Breast epithelium (tissue), 4 donors: ENCODE results near the gene TEAD3. TPM values are rescaled to one million over a fixed set of nuclear protein-coding genes. Genes with fewer than 3 reads are reported as not detected.
"Not testable (repeated sequence)": the region's sequence is repeated elsewhere in the genome, so short reads cannot be mapped to it uniquely, and the experiment has no call there.

Experiments
- DNase-seq, 2 donors: peaks; one replicate each; pipeline ENCODE4 v3.0.0-alpha.2; 2019; ENCODE audit warnings: low spot score in 2 of 2
- H3K27ac ChIP-seq, 2 donors: fragments of 200-600 bp; sonication (generic) in 1 of 2; one replicate each; pipeline ENCODE4 v1.5.1; 2016 to 2019; ENCODE audit warnings: mild to moderate bottlenecking in 1 of 2
- H3K27me3 ChIP-seq, 2 donors: fragments of 200-600 bp; sonication (generic) in 1 of 2; one replicate each; pipeline versions ENCODE4 v1.5.1 to v1.6.0; 2017 to 2019; ENCODE audit warnings: control low read depth in 1 of 2, mild to moderate bottlenecking in 1 of 2
- H3K36me3 ChIP-seq: fragments of 200-600 bp; one replicate; pipeline ENCODE4 v1.5.1; 2019
- H3K4me1 ChIP-seq, 2 donors: fragments of 200-600 bp; sonication (generic); one replicate each; pipeline ENCODE4 v1.5.1; 2016 to 2019; ENCODE audit warnings: control low read depth in 1 of 2
- H3K4me3 ChIP-seq, 3 donors: fragments of 200-600 bp; sonication (generic); 1 replicate in 2 of 3; 2 replicates in 1 of 3; pipeline ENCODE4 v1.5.1; 2016 to 2019; ENCODE audit warnings: mild to moderate bottlenecking in 3 of 3, moderate library complexity in 2 of 3
- H3K9me3 ChIP-seq, 2 donors: fragments of 200-600 bp; sonication (generic) in 1 of 2; one replicate each; pipeline ENCODE4 v1.5.1; 2016 to 2019; ENCODE audit warnings: control low read depth in 1 of 2
- POLR2A ChIP-seq: fragments of 450-650 bp; IDR thresholded peaks from one replicate; pipeline ENCODE4 v1.6.1; 2016; ENCODE audit warnings: antibody characterized with exemption, mild to moderate bottlenecking, moderate library complexity
- POLR2AphosphoS5 ChIP-seq, 3 donors: sonication (generic); formaldehyde crosslinking; IDR thresholded peaks; one replicate each; pipeline ENCODE4 v1.6.1; 2017; ENCODE audit warnings: antibody characterized with exemption in 3 of 3
- intact Hi-C: fragments of 100-400 bp; cut with DNase I; formaldehyde crosslinking; loops from one replicate; pipeline ENCODE4 v1.15.1; 2023; ENCODE audit warnings: low total_unique reads
- total RNA-seq, 3 donors: library from RNA; depleted of rRNA; stranded (reverse); fragments of >200 nt; gene quantifications; one replicate each; pipeline ENCODE4 v1.1.0, GENCODE V29; 2016
- TF ChIP-seq, protein P1 (sequence below), 3 donors: fragments of 450-650 bp; IDR thresholded peaks; one replicate each; pipeline ENCODE4 v1.5.1; 2016 to 2017; ENCODE audit warnings: antibody characterized with exemption in 3 of 3, mild to moderate bottlenecking in 3 of 3, moderate library complexity in 3 of 3

The TEAD3 gene
- total RNA-seq, 3 donors from 2014 or later, result 5.6 to 28.2 (median 26.2) TPM

DNA sequence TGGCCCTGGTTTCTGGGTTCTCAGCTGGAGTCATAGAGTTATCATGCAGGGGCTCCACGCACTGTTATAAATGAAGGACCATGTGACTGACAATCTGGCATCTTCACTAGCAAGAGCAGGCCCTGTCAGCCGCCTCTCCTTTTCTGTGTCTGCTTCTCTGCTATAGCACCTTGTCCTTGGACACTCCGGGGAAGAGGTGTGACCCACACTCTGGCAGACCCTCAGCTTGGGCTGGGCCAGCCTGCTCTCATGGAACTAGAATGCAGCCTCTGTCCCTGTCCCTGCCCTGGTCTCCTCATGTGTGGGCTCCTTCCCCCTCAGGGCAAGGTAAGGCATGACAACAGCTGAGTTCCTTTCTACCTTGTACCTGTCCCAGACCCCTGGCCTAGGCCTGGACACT is 55.7 kb downstream of the TEAD3 start:
- Histone ChIP-seq H3K4me1 (no peaks in the 10 kb centered on the region), H3K27me3 (no peaks in the 10 kb centered on the region), H3K36me3 (no peaks in the 10 kb centered on the region), H3K27ac (no peak overlapping the region), H3K9me3 (no peaks in the 10 kb centered on the region), H3K4me3 (no peak overlapping the region)
- DNase-seq, result no peak
- intact Hi-C loops, result no loop called here
- no peak for TF ChIP-seq POLR2AphosphoS5 (IDR thresholded peaks at IDR 0.05)
- TF ChIP-seq, protein P1, sequence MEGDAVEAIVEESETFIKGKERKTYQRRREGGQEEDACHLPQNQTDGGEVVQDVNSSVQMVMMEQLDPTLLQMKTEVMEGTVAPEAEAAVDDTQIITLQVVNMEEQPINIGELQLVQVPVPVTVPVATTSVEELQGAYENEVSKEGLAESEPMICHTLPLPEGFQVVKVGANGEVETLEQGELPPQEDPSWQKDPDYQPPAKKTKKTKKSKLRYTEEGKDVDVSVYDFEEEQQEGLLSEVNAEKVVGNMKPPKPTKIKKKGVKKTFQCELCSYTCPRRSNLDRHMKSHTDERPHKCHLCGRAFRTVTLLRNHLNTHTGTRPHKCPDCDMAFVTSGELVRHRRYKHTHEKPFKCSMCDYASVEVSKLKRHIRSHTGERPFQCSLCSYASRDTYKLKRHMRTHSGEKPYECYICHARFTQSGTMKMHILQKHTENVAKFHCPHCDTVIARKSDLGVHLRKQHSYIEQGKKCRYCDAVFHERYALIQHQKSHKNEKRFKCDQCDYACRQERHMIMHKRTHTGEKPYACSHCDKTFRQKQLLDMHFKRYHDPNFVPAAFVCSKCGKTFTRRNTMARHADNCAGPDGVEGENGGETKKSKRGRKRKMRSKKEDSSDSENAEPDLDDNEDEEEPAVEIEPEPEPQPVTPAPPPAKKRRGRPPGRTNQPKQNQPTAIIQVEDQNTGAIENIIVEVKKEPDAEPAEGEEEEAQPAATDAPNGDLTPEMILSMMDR (IDR thresholded peaks at IDR 0.05), result no peak
- TF ChIP-seq POLR2A, result no peak

DNA sequence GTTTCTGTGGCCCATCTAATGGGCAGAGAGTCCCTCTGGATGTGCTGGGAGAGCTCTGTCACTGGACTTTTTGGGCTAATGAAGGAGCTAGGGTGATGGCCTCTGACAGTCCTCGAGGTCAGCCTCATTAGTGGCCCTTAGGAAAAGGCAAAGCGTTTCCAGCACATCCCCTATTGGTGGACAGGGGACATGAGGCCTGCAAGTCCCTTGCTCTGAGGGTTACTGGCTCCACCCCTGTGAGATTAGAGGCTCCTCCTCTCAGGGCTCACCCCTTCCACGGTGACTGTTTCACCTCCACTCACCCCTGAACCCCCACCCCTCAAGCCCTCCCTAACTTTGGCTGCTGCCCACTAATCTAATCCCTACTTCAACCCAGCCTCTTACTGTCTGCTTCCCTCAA is 57.6 kb downstream of the TEAD3 start:
- no peaks in the 10 kb centered on the region for H3K36me3 ChIP-seq
- intact Hi-C loops, result no loop called here
- no peak overlapping the region for H3K4me3 ChIP-seq
- H3K4me1 ChIP-seq, result no peaks in the 10 kb centered on the region
- TF ChIP-seq POLR2A (no peak), POLR2AphosphoS5 (IDR thresholded peaks at IDR 0.05) (no peak)
- TF ChIP-seq, protein P1 (IDR thresholded peaks at IDR 0.05), result no peak
- no peaks in the 10 kb centered on the region for H3K9me3 ChIP-seq
- no peak overlapping the region for H3K27ac ChIP-seq
- no peak for DNase-seq
- H3K27me3 ChIP-seq, result no peaks in the 10 kb centered on the region

DNA sequence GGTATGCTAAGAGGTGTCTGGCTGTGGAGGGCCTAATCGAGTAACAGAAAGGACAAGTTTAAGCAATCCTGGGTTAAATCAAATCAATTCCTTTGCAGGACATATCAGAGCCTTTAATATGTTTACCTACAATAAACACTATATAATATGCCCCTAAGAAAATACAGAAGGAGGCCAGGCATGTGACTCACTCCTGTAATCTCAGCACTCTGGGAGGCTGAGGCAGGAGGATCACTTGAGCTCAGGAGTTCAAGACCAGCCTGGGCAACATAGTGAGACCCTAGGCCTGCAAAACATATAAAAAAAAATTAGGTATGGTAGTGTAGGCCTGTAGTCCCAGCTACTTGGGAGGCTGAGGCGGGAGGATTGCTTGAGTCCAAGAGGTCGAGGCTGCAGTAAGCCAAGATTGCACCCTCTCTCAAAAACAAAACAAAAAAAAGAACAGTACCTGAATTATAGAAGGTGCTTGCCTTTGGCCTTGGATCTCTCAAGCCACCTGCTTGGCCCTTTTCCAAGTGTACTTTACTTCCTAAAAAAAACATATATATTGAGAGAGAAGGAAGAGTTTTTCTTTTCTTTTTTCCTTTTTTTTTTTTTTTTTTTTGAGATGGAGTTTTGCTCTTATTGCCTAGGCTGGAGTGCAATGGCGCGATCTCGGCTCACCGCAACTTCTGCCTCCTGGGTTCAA is 58.4 kb downstream of the TEAD3 start:
- H3K27me3 ChIP-seq, H3K4me3 ChIP-seq, H3K4me1 ChIP-seq, H3K9me3 ChIP-seq, H3K27ac ChIP-seq, DNase-seq, intact Hi-C loops, H3K36me3 ChIP-seq: not testable (repeated sequence)

DNA sequence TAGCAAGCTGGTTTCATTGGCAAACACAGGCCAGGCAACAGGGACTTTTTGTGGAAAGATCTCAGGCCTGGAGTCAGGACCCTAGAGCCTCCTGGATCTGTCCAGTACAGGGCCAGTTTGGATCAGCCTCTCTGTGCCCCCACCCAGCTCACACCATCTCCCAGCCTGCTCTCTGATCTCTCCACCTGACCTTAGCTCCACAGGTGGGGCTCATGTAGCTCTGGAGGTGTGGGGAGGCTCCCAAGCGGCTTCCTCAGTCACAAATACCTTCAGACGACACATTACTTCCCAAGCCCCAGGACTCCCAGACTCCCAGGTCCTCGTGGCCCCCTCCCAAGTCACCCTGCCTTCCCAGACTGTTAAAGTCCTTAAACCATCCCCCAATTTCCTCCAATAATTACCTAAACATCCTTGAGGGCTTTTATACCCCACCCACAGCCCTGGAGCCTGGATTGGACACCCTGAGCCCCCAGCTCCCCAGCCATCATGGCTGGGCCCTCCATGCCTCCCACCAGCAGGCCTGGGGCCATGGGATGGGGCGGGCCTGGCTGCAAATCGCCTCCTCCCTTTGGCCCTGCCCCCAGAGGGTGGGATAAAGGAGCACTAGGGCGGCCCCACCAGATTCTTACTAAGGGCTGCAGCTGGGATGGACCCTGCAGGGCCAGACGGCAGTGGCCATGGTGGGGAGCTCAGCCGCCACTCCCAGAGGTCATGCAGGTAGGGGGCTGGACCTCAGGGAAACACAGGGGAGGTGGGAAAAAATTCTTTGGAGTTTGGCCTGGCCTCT is 60.6 kb downstream of the TEAD3 start:
- Histone ChIP-seq H3K9me3 (no peaks in the 10 kb centered on the region), H3K27ac (no peak overlapping the region), H3K27me3 (no peaks in the 10 kb centered on the region), H3K4me1 (no peaks in the 10 kb centered on the region), H3K36me3 (no peaks in the 10 kb centered on the region), H3K4me3 (no peak overlapping the region)
- intact Hi-C loops, result no loop called here
- TF ChIP-seq POLR2A (no peak), POLR2AphosphoS5 (IDR thresholded peaks at IDR 0.05) (no peak)
- TF ChIP-seq, protein P1 (IDR thresholded peaks at IDR 0.05), result no peak
- no peak for DNase-seq

DNA sequence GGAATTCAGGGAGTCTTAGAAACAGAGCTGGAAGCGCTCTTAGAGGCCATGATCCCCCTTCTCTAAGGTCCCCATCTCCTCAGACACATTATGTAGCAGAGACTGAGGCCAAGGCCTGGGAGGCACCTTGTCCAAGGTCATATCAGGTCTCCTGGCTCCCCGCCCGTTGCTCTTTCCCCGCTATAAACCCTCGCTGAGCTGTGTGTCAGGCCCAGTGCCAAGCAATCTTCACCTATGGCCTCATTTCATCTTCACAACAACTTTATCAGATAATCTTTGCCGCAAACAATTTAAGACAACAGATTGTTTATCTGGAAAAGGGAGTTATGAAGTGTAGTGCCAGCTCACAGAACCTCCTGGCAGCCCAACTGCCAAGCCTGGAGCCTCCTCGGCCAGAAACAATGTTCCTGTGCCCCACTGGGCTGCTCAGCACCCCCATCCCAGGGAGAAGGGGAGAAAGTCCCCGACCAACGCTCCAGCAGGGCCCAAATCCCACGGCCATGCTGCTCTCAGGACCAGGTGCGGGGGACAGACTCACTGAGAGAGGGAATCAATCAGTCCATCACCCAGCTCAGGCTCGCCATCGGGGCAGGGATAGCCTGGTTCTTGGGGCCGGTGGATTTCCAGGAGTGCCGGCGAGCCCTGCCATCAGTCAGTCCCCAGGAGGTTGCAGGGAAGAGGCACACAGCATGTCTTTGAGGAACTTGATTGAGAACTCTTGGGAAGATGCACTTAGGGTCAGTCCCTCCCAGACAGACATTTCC is 61.6 kb downstream of the TEAD3 start:
- H3K4me1 ChIP-seq, result no peaks in the 10 kb centered on the region
- intact Hi-C loops, result no loop called here
- no peak overlapping the region for H3K27ac ChIP-seq
- DNase-seq, result no peak
- H3K27me3 ChIP-seq, result no peaks in the 10 kb centered on the region
- no peak overlapping the region for H3K4me3 ChIP-seq
- peaks cover 0 to under 1% of the 10 kb centered on the region in 2 donors for H3K9me3 ChIP-seq
- TF ChIP-seq POLR2A, result no peak
- TF ChIP-seq, protein P1 (IDR thresholded peaks at IDR 0.05), result no peak
- no peak for TF ChIP-seq POLR2AphosphoS5 (IDR thresholded peaks at IDR 0.05)
- H3K36me3 ChIP-seq, result no peaks in the 10 kb centered on the region

DNA sequence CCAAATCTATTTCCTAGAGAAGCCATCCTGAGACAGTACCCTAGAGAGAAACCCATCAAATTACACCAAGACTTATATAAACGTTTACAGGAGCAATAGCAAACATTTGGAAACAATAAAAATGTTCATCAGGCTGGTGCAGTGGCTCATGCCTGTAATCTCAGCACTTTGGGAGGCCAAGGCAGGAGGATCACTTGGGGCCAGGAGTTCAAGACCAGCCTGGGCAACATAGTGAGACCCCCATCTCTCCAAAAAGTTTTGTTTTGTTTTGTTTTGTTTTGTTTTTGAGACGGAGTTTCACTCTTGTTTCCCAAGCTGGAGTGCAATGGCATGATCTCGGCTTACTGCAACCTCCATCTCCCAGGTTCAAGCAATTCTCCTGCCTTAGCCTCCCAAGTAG is 64.2 kb downstream of the TEAD3 start:
- DNase-seq, intact Hi-C loops, H3K27me3 ChIP-seq: not testable (repeated sequence)

More for the DNA sequence above, 64.2 kb downstream of the TEAD3 start:
- H3K9me3 ChIP-seq, result peaks cover 13 to 16% of the 10 kb centered on the region in 2 donors
- not testable (repeated sequence) for H3K4me3 ChIP-seq, H3K36me3 ChIP-seq, H3K27ac ChIP-seq, H3K4me1 ChIP-seq
